CD4-positive, alpha-beta T cell treated with Interleukin-6 for 4 hours (primary cell): ENCODE results near the gene COIL.
"Not testable (repeated sequence)": the region's sequence is repeated elsewhere in the genome, so short reads cannot be mapped to it uniquely, and the experiment has no call there.

Experiments used
- DNase-seq: peaks from one replicate; pipeline ENCODE4 v3.0.0-alpha.2; 2020; ENCODE audit warnings: mixed read lengths

The COIL gene, protein sequence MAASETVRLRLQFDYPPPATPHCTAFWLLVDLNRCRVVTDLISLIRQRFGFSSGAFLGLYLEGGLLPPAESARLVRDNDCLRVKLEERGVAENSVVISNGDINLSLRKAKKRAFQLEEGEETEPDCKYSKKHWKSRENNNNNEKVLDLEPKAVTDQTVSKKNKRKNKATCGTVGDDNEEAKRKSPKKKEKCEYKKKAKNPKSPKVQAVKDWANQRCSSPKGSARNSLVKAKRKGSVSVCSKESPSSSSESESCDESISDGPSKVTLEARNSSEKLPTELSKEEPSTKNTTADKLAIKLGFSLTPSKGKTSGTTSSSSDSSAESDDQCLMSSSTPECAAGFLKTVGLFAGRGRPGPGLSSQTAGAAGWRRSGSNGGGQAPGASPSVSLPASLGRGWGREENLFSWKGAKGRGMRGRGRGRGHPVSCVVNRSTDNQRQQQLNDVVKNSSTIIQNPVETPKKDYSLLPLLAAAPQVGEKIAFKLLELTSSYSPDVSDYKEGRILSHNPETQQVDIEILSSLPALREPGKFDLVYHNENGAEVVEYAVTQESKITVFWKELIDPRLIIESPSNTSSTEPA

DNA sequence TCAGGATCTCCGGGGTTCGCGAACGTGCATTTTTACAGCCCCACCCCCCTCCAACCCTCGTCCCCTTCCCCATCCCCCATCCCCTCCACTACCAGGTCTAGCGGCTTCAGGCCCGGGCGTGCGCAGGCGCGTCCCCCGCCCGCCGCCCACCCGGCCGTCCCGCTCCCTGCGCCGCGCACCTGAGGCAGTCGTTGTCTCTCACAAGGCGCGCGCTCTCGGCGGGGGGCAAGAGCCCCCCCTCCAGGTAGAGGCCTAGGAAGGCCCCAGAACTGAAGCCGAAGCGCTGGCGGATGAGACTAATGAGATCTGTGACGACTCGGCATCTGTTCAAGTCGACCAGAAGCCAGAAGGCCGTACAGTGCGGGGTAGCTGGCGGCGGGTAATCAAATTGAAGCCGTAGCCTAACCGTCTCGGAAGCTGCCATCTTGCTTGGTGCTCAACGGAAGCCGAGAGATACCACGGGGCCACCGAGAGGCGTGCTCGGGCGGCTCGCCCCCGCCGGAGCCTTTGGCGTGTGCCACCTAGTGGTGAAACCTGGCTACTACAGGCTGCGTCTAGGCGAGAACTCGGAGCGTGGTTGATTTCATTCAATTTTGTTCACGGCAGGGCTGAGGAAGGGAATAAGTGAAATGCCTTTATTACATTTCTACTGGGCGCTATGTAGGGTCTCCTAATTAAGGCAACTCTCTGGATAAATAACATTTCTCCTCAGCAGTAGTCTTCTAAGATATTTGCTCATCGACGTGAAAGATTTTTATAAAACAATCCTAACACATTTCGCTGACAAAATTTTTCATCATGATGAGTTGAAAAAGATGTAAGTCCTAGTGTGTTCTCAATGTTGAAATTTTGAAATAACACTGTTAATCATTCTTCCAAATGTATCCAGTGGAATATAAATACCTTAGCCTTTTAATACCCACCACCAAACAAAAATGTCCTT lies at the start of gene COIL:
COIL (minus strand) TSS at position 455 of the 943 bp plus-strand sequence; CDS start at position 424, 31 bp downstream.
- peak; percentile 93 for DNase-seq

DNA sequence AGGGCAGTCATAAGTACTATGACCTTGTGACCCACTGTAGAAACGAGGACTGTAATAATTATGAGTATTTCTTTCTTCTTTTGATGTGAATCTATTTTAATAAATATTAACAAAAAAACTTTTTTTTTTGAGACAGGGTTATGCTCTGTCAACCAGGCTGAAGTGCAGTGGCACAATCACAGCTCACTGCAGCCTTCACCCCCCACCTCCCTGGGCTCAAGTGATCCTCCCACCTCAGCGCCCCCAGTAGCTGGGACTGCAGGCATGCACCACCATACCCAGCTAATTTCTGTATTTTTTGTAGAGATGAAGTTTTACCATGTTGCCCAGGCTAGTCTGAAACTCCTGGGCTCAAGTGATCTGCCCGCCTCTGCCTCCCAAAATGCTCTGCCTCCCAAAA lies 49.6 kb upstream of the COIL start:
- DNase-seq = no peak

DNA sequence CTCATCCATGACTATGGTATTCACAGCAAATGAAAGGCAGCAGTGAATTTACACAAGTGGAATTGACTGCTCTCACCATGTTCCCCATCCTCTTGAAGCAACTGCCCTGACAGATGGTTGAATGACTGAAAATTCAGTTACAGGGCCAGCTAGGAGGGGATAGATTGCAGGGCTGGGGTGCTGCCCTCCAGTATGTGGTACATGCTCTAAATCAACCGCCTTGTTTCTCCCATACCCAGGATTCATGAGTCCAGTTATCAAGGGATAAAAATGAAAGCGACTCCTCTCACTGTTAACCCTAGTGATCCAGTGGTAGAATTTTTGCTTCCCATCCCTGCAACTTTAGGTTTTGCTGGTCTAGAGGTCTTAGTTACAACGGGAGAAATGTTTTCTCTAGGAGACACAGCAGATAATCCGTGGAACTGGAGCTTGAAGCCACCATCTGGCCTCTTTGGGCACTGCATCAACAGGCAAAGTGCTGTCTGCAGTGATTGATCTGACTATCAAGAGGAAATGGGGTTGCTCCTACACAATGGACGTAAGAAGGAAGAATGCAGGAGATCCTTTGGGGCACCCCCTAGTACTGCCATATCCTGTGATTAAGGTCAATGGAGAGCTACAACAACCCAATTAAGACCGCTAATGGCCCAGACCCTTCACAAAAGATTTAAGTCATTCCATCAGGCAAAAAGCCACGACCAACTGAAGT lies 49.0 kb upstream of the COIL start:
- DNase-seq = peak; percentile 61

DNA sequence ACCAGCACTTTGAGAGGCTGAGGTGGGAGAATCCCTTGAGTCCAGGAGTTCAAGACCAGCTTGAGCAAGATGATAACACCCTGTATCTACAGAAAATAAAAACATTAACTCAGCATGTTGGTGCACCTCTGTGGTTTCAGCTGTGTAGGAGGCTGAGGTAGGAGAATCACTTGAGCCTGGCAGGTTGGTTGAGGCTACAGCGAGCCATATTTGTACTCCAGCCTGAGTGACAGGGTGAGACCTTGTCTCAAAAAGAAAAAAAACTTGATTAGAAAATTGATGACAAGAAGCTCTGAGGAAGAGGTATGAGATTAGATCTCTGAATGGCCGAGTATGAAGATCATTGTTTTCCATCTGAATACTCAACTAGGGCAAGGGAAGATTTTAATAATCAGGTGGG lies 48.1 kb upstream of the COIL start:
- DNase-seq = no peak

DNA sequence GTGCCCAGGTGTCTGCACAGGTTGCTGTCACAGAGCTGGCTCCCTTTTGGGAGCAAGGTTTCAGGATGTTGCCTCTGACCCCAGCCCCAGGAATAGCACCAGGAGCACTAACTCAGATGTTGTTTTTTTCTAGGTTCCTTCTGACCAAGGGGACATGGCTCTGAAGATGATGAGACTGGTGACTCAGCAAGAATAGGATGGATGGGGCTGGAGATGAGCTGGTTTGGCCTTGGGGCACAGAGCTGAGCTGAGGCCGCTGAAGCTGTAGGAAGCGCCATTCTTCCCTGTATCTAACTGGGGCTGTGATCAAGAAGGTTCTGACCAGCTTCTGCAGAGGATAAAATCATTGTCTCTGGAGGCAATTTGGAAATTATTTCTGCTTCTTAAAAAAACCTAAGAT lies 45.2 kb upstream of the COIL start:
- DNase-seq = no peak

DNA sequence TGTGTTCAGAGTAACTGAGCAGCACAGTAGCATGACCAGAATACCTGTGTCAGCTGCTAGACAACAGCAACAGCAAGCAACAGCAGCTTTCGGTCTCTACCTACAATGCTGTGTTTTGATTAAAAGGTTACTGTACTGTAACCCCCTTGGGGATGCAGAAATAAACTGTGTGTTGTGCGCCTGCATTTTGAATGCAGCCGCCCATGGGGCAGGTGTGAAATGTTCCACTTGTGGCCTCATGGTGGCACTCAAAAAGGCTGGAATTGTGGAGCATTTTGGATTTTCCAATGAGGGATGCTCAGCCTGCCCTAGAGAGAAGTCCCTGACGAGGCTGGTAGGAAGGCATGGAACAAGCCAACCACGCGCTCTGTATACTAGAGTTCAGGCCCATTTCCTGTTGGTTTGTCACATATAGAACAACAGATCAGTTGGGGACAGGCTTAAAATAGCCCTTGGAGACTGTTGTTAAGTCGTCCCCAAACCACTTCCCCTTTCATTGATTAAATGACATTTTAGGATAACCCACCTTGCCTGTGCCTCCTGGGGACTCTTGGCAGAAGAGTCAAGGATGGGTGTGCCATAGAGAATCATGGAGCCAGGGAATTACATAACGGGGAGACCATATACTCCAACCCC lies 44.2 kb upstream of the COIL start:
- DNase-seq = no peak

DNA sequence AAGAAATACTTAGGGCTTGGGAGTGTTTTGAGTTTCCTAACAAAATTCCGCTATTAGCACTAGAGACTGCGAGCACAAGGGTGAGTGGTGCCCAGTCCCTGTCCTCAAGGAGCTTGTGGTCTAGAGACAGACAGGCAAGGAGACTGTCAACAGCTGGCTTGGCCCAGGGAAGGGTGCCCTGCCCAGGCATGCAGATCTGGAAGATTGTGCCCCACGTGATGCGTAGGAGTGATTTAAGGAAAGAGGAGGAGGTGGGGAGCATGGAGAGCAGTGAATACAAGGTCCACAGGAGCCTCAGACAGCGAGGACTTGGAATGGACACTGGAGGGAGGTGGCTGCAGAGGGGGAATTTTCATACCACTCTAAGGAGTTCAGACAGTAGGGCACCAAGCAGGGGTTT lies 42.1 kb upstream of the COIL start:
- no peak for DNase-seq

DNA sequence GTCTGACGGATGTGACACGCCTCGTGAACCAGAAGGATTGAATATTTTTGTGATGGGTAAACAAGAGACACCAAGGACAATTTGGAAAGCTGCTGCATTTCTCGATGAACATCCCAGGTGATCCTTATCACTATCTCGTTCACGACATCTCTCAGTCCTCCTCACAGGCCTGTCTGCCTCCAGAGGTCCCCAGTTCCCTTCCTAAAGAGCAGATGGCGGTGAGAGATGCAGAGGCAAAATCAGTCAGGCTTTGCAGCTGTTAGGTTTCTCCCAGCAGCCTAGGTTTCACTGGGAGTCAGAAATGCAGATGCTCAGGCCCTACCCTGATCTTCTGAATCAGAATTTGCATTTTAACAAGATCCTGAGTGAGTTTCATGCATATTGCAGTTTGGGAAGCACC lies 40.7 kb upstream of the COIL start:
- no peak for DNase-seq

DNA sequence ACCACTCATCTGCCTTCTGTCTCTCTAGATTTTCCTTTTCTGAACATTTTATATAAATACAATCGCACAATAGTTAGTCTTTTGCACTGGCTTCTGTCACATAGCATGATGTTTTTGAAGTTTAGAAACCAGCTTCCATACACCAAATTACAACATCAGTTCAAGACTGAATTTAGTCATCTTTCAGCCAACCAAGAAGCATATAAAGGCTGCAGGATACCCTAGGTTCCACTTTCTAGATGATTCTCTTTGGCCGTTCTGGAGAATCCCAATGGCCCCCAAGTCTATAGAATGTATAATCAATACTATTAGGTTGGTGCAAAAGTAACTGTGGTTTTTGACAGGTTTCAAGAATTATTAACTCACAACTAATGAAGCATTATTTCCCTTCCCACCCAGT lies 36.5 kb upstream of the COIL start:
- DNase-seq = no peak

DNA sequence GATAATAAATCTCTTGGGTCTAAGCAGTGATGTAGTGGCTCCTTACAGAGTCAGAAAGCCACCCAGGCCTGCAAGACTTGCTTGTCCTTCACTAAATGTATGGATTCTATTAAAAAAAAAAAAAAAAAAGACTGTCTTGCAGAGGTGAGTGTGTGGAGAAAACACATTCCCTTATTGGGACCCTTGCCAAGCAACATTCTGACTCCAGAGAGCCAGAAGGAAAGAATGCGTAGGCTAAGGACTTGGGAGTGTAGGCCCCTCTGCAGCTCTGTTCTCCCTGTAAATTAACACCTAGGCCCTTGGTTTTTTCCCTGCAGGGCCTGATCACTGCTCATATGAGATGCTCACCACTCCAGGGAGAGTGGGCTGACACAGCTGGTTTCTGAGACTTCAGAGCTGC lies 34.9 kb upstream of the COIL start:
- DNase-seq = no peak

DNA sequence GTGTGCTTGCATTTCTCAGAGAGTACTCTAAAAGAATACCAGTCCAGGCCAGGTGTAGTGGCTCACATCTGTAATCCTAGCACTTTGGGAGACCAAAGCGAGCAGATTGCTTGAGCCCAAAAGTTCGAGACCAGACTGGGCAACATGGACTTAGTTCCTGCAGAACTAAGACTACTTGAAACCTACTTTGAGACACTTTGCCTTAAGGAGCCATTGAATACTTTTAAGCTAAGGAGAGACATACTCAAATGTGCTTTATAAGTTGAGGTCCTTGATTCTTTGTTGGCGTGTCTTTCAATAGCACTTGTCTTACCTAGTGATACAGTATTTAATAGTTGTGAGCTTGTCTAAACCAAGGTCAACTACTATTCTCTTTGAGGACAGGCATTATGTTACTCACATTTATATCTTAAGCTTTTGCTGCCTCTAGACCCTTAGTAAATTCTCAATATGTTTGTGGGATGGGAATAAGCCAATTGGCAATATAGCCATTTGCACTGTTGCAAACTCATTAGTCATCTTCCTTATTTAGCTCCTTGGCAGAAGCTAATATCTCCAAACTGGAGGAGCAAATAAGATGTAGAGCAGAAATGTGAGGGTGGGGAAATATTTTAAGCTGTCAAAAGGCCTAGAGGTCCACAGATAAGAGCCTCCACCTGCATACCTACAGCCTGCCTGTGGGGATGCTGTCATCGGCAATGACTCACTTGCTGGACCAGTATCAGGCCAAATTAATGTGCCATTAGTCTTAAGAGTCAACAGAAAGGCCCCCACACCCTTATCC lies 33.4 kb upstream of the COIL start:
- no peak for DNase-seq

DNA sequence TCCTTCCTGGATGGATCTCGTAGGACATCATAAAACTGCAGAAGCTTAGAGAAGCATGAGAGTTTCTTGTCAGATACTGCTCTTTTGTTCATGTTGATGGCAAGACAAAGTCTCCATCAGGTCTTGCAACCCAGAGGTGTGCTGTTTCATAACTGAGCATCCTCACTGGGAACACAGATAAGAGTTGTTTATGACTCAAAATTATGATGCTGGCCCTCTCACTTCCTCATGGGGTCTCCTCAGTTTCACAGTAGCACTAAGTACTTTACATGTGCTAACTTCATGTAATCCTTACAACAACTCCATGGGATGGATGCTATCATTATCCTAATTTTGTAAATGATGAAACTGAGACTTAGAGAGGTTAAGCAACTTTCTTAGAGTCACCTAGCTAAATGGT lies 31.5 kb upstream of the COIL start:
- no peak for DNase-seq

DNA sequence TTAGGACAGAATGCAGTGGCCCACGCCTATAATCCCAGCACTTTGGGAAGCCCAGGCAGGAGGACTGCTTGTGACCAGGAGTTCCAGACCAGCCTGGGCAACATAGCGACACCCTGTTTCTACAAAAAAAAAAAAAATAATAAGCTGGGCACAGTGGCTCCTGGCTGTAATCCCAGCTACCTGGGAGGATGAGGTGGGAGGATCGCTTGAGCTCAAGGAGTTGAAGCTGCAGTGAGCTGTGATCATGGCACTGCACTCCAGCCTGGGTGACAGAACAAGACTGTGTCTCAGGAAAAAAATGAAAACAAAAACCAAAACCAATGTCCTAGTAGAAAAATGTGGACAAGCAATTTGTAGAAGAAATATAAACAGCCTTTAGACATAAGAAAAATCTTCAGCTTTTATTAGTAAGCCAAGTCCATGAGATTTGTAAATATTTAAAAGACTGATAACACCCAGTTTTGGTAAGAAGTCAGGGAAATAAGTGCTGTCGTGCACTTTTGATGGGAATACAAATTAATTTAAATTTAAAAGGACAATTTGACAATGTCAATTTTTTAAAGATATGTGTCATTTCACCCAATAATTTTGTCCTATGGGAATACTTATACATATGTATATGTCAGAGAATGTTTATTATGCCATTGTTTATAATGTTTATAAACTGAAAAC lies 28.2 kb upstream of the COIL start:
- DNase-seq = no peak

DNA sequence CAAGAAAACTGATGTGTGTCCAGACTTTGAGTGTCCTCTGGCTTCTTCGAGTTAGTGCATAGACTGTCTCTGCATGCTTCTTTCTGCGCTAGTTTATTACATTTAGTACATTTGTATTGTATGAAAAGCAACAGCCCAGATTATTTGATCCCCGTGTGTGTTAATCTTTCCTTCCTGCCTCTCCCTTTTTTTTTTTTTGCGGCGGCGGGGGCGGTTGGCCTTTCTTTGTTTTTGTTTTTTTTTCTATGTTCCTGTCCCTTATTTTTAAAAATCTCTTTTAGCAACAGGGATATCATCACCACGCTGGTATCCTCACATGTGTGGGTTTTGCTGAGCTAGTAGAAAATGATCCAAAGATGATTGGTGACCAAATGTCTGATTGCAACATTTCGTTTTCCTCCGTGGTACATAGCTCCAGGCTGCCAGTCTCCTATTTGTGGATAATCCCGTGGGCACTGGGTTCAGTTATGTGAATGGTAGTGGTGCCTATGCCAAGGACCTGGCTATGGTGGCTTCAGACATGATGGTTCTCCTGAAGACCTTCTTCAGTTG lies 26.5 kb upstream of the COIL start:
- DNase-seq = no peak

DNA sequence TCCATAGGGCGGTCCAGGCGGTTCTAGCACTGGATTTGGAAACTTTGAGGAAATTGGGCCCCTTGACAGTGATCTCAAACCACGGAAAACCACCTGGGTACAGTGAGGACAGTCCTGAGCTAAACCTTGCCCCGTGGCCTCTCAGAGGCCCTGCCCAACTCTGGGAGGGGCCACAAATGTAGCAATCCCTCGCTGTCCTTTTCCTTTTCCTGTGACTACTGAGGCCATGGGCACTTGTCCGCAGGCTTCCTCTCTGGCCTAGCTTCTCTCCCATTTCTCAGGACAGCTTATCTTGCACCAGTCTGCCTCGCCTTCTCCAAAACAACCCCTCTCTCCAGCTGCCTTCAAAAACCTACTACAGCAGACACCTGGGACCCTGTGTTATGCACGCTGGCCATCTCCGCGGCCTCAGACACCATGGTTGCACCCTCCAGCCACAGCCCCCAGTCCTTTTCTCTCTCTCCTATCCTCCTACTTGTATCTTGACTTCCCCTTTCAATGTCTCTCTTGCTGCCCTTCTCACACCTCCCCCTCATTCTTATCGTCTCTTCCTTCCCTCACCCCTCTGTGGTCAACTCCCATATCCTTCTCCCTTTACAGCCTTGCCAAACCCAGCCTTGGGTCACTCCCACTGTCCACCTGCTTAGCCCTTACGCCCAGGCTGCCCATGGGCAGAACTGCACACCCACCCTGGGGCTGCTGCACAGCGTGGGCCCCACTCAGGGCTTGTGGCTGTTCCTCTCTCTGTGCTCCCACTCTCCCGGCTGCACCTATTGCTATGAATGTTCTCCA lies 24.7 kb upstream of the COIL start:
- DNase-seq = no peak

DNA sequence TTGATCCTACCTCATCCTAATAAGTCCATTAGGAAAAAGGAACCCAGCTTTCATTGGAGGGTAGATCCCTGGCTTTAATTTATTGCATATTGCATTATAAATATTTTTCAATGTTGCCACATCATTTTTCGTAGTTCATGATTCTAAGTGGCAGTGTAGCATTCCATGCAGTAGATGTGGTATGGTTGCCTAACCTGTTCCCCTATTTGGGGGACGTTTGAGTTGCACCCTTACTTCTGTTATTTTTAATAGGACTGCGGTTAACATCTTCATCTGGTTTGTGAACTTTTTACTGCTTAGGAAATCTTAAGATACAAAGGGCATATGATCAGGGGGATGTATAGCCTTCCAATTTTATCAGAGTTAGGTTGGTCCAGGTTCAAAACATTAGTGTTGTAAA lies 22.5 kb upstream of the COIL start:
- DNase-seq = no peak

DNA sequence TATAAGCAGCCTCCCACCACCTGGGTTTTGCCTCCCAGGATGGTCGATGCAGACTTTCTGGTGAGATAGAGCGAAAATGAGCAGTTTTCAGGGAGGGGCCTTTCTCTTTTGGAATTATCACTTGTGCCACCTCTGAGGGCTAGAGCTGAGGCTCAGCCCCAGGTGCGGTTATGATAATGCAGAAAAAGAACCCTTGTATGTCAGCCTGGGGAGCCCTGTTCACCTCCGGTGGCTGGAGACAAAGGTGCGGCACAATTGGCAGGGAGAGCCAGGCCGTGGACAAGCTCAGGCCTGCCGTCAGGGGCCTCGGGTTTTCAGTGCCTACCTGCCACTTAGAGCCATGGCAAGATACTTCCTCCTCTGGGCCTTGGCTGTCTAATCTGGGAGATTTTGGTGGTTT lies 21.5 kb upstream of the COIL start:
- DNase-seq = no peak

DNA sequence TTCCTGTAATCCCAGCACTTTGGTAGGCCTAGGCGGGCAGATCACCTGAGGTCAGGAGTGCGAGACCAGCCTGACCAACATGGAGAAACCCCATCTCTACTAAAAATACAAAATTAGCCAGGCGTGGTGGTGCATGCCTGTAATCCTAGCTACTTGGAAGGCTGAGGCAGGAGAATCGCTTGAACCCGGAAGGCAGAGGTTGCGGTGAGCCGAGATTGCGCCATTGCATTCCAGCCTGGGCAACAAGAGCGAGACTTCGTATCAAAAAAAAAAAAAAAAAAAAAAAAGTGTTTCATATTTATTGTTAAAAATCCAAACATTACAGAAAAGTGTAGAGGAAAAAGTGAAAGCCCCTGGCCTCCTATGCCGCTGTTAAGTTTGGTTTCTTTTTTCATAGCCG lies 19.7 kb upstream of the COIL start:
- DNase-seq = not testable (repeated sequence)

DNA sequence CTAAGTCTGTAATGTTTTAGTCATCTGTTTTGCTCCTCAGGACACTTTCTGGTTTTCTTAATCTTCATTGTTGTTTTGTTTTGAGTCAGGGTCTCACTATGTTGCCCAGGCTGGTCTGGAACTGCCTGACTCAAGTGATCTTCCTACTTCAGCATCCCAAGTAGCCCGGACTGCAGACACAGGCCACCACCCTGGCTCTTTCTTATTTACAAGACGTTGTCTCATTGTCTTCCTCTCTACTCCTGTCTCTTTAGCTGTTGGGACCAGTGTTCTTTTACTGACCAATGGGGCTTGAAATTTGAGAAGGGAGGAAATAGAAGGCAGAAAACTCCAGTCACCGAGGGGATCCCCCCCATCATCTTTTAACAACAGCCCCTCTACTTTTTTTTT lies 18.2 kb upstream of the COIL start:
- no peak for DNase-seq
